ENCODE results near the gene FABP7.

The FABP7 gene

DNA sequence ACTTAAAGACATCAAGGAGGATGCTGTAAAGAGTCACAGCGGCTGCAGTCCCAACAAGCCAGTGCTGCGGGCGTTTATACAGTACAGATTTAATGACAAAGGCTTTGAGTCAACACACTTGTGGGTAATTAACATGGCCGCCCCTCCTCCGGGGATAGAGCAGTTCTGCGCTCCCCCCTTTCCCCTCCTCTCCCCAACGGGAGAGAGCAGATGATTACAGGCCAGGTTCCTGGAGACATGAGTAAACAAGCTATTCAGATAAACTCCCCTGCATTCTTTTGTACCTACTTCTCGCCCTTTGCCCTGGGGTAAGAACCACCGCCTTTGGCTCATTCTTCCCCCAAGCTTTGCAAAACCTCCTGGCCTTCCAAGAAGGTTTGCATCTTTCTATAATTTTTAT is 23.6 kb upstream of the FABP7 start:
- no peak for DNase-seq (ENCODE audit: low read depth in 3 of 3, low spot score in 1 of 3)

- DNase-seq (ENCODE audit: low read depth in 3 of 3, low spot score in 1 of 3): no peak
Observed at GRCh38 chr6:122758927-122759334, 20.6 kb upstream of the FABP7 start.

GRCh38 chr6:122760330-122760729 is 19.2 kb upstream of the FABP7 start:
- no peak for DNase-seq (ENCODE audit: low read depth in 3 of 3, low spot score in 1 of 3)

- no peak for DNase-seq (ENCODE audit: low read depth in 3 of 3, low spot score in 1 of 3)
Observed at GRCh38 chr6:122766256-122766655, 13.3 kb upstream of the FABP7 start.

- no peak for DNase-seq (ENCODE audit: low read depth in 3 of 3, low spot score in 1 of 3)
Observed at GRCh38 chr6:122770835-122771601, 8.5 kb upstream of the FABP7 start.

DNA sequence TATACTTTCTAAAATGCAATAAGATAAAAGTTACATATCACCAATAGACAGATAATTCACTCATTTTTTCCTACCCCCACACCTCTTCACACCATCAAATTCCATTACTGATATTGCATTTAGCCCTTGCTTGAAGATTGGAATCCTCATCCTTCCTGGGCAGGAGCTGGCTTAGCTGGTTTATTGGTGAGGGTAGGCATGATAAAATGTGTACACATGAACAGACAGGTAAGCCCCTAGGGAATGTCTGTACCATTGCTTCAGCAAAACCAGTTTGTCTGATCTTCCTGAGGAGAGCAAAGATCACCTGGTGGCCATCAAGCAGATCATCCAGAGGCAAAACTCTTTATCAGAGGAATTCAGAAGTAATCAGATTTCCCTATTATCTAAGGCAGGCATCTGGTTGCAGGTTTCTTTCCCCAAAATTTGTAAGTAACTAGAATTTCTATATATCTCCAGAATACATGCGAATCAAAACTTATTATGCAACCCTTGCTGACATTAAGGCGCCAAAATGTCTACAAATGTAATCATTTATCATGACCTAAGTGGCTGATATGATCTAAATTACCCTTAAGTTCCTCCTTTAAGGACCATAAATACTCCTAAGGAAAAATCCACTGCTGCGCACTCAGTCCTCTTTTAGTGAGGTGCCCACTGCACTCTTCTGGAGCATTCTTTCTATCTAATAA is 6.6 kb upstream of the FABP7 start:
- DNase-seq (ENCODE audit: low read depth in 3 of 3, low spot score in 1 of 3): no peak

DNA sequence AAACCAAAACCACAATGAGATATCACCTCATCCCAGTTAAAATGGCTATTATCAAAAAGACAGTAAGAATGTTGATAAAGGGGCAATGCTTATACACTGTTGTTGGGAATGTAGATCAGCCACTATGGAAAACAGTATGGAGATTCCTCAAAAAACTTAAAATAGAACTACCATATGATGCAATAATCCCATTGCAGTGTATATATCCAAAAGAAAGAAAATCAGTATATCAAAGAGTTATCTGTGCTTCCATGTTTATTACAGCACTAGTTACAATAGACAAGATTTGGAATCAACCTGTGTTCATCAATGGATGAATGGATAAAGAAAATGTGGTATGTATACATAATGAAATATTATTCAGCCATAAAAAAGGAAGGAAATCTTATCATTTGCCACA is 3.5 kb upstream of the FABP7 start:
- DNase-seq (ENCODE audit: low read depth in 3 of 3, low spot score in 1 of 3): no peak

DNA sequence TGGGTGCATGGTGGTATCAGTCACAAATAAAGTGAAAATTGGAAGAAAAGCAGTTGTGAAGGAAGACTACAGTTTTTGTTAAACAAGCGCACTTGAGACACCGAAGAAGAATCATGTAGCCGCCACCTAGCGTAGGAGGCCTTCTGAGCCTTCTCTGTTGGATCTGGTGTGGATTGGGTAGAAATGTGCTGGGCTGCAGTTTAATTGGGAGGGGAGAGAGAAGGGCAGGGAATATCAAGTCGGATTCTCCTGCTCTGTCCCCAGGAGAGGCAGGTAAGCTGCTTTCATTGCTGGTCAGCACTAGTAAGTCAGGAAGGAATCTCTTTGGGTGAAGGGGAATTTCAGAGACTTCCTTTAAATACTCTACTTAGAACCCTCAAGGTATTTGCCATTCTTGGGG is 1.2 kb upstream of the FABP7 start:
- DNase-seq (ENCODE audit: low read depth in 3 of 3, low spot score in 1 of 3): no peak

DNA sequence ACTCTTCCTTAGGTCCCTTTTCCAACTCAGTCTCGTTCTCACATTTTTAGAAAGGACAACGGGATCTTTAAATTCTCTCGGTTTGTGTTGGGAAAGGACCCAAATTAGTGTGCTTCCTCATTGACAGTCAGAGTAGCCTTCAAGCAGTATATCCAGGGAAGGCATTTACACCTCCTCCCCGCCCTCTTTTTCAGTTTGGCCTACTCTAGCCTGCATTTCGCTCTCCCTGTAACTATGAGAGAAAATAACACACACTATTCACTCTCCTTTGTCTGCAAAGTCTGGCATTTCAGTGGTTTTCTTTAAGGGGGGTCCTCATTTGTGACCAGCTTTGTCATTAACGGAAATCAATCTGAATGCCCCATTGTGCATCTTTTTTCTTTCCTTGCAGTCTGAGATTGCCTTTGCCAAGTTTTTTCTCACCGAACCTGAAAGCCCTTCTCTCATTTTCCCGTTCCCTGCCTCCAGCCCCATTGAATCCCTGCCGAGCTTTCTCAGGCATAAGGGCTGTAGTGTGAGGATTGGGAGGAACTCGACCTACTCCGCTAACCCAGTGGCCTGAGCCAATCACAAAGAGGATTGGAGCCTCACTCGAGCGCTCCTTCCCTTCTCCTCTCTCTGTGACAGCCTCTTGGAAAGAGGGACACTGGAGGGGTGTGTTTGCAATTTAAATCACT is 393 bp upstream of the FABP7 start:
- DNase-seq (ENCODE audit: low read depth in 3 of 3, low spot score in 1 of 3): no peak

GRCh38 chr6:122780114-122780513 is 598 bp downstream of the FABP7 start:
- no peak for DNase-seq (ENCODE audit: low read depth in 3 of 3, low spot score in 1 of 3)

DNA sequence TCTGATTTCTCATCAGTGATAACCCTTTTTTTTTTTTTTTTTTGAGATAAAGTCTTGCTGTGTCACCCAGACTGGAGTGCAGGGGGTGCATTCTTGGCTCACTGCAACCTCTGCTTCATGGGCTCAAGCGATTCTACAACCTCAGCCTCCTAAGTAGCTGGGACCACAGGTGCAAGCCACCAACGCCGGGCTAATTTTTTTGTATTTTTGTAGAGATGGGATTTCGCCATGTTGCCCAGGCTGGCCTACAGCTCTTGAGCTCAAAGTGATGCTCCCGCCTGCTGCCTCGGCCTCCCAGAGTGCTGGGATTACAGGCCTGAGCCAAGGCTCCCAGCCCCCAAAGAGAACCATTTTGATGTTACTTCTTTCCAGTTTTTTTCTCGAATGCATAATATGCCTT is 2.2 kb downstream of the FABP7 start:
- DNase-seq (ENCODE audit: low read depth in 3 of 3, low spot score in 1 of 3): no peak

- DNase-seq (ENCODE audit: low read depth in 3 of 3, low spot score in 1 of 3): no peak
Observed at GRCh38 chr6:122783401-122783800, 3.9 kb downstream of the FABP7 start.

- DNase-seq (ENCODE audit: low read depth in 3 of 3, low spot score in 1 of 3): no peak
Observed at GRCh38 chr6:122785891-122786290, 6.4 kb downstream of the FABP7 start.

GRCh38 chr6:122787721-122788120 is 8.2 kb downstream of the FABP7 start:
- no peak for DNase-seq (ENCODE audit: low read depth in 3 of 3, low spot score in 1 of 3)

DNA sequence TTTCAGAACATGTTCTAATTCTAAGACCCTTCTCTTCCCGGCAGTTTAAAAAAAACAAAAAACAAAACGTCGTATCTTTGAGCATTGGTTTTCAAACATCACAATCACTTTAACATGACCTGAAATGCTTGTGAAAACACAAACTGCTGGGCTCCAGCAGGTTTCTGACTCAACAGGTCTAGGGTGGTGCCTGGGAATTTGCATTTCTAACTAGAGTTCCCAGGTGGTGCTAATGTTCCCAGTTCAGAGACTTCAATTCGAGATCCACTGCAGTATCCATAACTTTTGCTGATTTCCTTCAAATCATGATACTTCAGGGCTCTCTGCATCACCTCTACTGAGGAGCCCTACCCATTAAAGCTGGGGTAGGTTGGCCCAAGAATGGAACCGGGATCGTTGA is 8.7 kb downstream of the FABP7 start:
- DNase-seq (ENCODE audit: low read depth in 3 of 3, low spot score in 1 of 3): no peak

DNA sequence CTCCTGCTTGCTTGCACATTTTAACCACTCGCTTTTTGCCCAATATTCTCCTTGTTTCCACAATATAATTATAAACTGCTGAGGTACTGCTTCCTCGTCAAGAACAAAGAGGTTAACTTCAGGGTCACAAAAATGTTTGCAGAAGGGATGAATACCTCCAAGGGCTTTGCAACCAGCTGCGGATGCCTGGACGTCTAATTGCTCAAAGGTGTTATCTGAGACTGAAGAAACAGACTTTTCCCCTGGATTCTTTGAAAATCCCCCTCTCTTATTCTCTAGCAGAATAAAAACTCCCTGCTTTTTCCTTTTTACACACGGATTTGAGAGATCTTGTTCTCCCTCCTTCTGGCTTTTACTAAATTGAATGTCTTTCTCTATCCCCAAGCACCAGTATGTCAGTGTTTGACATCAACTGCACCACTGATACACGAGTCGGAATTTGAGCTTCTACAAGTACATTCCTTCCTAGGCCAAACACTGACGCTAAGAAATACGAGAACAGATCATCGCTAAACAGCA is 9.2 kb downstream of the FABP7 start:
- no peak for DNase-seq (ENCODE audit: low read depth in 3 of 3, low spot score in 1 of 3)

GRCh38 chr6:122789182-122790027 is 9.9 kb downstream of the FABP7 start, which contains the start of gene SMPDL3A:
TSS of gene SMPDL3A (plus strand) at chr6:122789258. CDS start at chr6:122789347, 89 bp downstream.
- DNase-seq (ENCODE audit: low read depth in 3 of 3, low spot score in 1 of 3): no peak

GRCh38 chr6:122790028-122790422 is 10.5 kb downstream of the FABP7 start:
- DNase-seq (ENCODE audit: low read depth in 3 of 3, low spot score in 1 of 3): no peak

- DNase-seq (ENCODE audit: low read depth in 3 of 3, low spot score in 1 of 3): no peak
Observed at GRCh38 chr6:122790423-122791309, 11.2 kb downstream of the FABP7 start.

DNA sequence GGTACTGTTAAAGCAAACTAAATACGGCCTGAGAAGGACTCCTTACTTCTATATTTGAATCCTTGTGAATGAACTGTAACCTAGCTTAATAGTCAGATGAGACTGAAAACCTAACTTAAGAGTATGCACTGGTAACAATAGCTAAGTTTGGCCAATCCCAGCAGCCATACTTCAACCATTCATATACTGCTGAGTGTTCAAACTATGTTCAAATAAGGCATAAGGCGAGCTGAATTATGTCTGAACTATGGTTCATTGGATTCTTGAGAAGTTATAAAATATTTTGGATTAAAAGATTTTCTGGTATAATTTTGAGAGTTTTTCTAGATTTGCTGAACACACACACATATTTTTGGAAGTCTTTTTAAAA is 11.8 kb downstream of the FABP7 start:
- DNase-seq (ENCODE audit: low read depth in 3 of 3, low spot score in 1 of 3): no peak

Measured in stimulated activated CD4-positive, alpha-beta T cell treated with anti-CD3 and anti-CD28 coated beads, TNF-alpha, amount 100 ng/mL, for 1 hour (primary cell).